ENCODE measurements around the gene SPRYD4. TPM values are rescaled to one million over a fixed set of nuclear protein-coding genes. Genes with fewer than 3 reads are reported as not detected.
"Not testable (repeated sequence)": the region's sequence is repeated elsewhere in the genome, so short reads cannot be mapped to it uniquely, and the experiment has no call there.

Gene SPRYD4
- total RNA-seq = 1 to 10 TPM; 2.9 to 3.1 TPM

DNA sequence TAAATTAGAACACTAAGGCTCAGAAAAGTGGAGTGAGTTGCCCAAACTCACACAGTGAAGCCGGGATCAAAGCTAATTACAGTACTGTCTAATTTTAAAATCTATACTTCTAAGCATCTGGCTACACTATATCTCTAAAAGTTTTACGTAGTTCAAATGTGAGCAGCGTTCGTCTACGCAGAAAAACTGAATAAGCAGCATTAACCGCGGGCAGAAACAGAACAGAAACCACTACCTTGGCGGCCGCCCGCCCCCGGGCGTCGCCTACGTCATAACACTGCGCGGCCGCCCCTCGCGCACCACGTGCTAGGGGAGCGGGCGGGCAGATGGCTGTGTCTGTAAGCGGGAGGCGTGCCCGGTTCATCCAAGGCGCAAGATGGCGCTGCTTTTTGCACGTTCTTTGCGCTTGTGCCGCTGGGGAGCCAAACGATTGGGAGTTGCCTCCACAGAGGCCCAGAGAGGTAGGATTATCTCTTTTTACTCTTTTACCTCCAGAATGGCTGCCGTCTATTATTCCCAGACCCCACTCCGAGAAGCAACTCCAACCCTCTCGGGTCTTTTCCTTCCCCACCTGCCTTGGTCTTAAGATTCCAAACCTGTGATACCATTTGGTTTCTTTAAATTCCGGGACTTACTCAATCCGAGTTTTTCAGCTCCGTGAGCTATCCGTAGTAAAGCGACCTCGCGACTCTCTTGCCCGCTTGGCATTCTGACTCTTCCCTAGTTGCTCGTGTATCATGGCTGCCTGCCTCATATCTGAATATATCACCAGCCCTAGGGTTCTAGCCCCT, at the start of gene SPRYD4:
SPRYD4 (plus strand) TSS at position 363 of the 791 bp plus-strand sequence; CDS start at position 377, 14 bp downstream.
- CTCF ChIA-PET = interaction anchor here (0.6 to 3.7 kb wide), 6 partner anchors 12 to 279 kb away, joined by 3 to 10 read pairs (median 3); partner anchors contain the start of genes SMARCC2 and STAT2
- no peaks in the 10 kb centered on the region for H3K27me3 Mint-ChIP-seq
- POLR2A ChIA-PET = interaction anchor here (0.8 to 3.0 kb wide), 15 partner anchors 9 to 351 kb away, joined by 3 to 27 read pairs (median 5); partner anchors contain the start of genes ANKRD52, CNPY2, ESYT1 and MIP
- DNase-seq = peak; percentile 96
- H3K36me3 Mint-ChIP-seq (ENCODE audit: low read depth) = peaks cover 20% of the 10 kb centered on the region
- H3K9me3 Mint-ChIP-seq = no peaks in the 10 kb centered on the region
- H3K4me1 Mint-ChIP-seq = peaks cover 29% of the 10 kb centered on the region
- peak within 1 kb of the TSS; percentile 94 for H3K4me3 Mint-ChIP-seq
- H3K27ac Mint-ChIP-seq = peak within 1 kb of the TSS; percentile 94

DNA sequence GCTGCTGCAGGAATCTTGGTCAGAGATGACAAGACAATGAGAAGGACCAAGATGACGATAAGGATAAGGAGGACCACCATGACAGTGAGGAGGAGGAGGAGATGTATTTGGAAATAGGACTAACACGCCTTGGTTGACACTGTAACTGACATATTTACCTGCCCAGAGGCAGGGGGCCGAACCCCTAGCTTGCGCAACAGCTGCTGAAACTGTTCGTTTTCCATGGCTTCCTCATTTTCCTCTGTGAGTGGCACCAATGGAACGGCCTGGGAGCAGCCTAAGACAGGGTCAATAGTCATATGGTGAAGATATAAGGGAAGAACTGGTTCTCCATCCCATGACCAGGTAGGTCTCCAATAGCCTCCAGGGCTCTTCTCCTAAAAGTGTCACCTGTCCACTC, 48.0 kb upstream of the SPRYD4 start:
- Mint-ChIP-seq H3K9me3 (no peaks in the 10 kb centered on the region), H3K4me3 (no peak overlapping the region), H3K4me1 (peaks cover 5% of the 10 kb centered on the region), H3K36me3 (ENCODE audit: low read depth) (peaks cover 67% of the 10 kb centered on the region), H3K27me3 (no peaks in the 10 kb centered on the region), H3K27ac (no peak overlapping the region)
- ChIA-PET CTCF (no interaction called here), POLR2A (interaction anchor here (1.3 kb wide), 1 partner anchor 29 kb away, joined by 5 read pairs; the partner anchor contains the start of gene TIMELESS)
- DNase-seq = no peak

DNA sequence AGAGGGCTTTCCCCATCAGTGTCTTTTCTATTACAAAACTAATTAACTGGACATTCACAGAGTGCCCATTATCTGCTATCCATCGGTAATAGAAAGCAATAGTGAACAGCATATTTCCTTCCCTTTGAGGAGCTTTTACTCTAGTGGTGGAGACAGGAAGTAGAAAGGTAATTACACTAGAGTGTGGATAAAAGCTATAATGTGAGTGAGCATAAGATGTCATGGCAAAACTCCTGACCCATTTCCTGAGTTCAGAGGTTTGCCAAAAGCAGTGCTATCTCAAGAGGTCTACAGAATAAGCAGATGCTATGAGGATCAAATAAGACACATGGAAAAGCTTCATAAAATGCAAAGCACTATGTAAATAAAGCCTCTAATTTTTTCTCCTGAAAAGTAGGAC, 43.2 kb upstream of the SPRYD4 start:
- ChIA-PET POLR2A (no interaction called here), CTCF (interaction anchor here (1.2 to 2.4 kb wide), 2 partner anchors 35 to 38 kb away, joined by 3 to 8 read pairs; no protein-coding TSS in a partner anchor)
- DNase-seq = no peak
- H3K4me3 Mint-ChIP-seq = no peak overlapping the region
- H3K27ac Mint-ChIP-seq = no peak overlapping the region
- no peaks in the 10 kb centered on the region for H3K27me3 Mint-ChIP-seq
- no peaks in the 10 kb centered on the region for H3K9me3 Mint-ChIP-seq
- H3K36me3 Mint-ChIP-seq (ENCODE audit: low read depth) = peaks cover 65% of the 10 kb centered on the region
- H3K4me1 Mint-ChIP-seq = peaks cover 5% of the 10 kb centered on the region

DNA sequence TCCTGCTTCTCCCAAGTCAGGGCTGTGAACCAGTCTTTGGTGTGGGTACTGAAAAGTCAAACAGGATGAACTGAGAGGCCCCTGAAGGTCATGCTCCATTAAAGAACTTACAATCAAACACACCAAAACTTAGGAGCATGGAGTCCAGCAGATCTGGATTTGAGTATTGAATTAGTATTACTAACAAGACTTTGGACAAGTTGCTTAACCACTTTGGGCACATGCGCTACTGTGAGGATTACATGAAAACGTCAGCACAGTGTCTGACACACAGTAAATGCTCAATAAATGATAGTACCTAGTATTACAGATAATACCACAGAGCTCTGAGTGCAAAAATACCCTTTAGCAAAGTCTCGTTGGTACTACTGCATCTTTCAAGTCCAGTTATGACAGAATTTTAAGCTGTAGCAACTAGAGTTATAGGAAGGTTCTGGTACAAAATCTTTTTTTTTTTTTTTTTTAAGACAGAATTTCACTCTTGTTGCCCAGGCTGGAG, 42.4 kb upstream of the SPRYD4 start:
- H3K4me1 Mint-ChIP-seq = peaks cover 5% of the 10 kb centered on the region
- no peak for DNase-seq
- CTCF ChIA-PET = interaction anchor here (0.6 to 2.4 kb wide), 3 partner anchors 36 to 110 kb away, joined by 3 to 8 read pairs (median 4); no protein-coding TSS in a partner anchor
- H3K9me3 Mint-ChIP-seq = no peaks in the 10 kb centered on the region
- H3K27ac Mint-ChIP-seq = no peak overlapping the region
- no peaks in the 10 kb centered on the region for H3K27me3 Mint-ChIP-seq
- H3K4me3 Mint-ChIP-seq = no peak overlapping the region
- POLR2A ChIA-PET = no interaction called here
- H3K36me3 Mint-ChIP-seq (ENCODE audit: low read depth) = peaks cover 62% of the 10 kb centered on the region

DNA sequence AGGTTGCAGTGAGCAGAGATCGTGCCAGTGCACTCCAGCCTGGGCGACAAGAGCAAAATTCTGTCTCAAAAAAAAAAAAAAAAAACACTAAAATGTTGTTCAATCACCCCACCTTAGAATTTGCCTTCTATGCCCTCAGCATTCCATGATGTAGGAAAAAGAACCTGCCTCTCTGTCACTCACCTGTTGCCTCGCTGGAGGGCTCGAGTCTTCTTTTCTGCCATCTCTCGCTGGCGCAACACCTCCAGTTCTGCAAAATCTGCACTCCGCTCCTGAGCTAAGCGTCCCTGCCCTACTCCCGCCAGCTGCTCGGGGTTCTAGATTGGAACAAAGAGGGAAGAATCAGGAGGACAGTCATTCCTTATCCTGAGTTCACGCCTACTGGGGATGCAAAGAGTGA, 37.1 kb upstream of the SPRYD4 start:
- no peak overlapping the region for H3K4me3 Mint-ChIP-seq
- no peaks in the 10 kb centered on the region for H3K27me3 Mint-ChIP-seq
- H3K9me3 Mint-ChIP-seq = no peaks in the 10 kb centered on the region
- no peaks in the 10 kb centered on the region for H3K4me1 Mint-ChIP-seq
- H3K36me3 Mint-ChIP-seq (ENCODE audit: low read depth) = peaks cover 40% of the 10 kb centered on the region
- no peak for DNase-seq
- ChIA-PET CTCF (interaction anchor here (0.7 kb wide), 1 partner anchor 41 kb away, joined by 4 read pairs; no protein-coding TSS in a partner anchor), POLR2A (no interaction called here)
- no peak overlapping the region for H3K27ac Mint-ChIP-seq

DNA sequence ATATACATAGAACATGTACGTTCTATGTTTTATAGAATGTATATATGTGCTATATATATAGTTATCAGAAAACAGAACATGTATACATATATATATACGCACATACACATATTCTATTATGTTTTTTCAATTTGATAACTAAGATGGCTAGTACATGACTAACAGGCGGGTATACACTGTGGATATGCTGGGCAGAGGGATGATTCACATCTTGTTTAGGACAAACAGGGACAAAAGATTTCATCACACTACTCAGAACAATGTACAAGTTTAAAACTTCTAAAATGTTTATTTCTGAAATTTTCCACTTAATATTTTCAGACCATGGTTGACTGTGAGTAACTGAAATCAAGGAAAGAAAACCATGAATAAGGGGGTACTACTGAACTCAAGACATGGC, 36.5 kb upstream of the SPRYD4 start:
- DNase-seq = no peak
- CTCF ChIA-PET = no interaction called here
- Mint-ChIP-seq H3K9me3 (no peaks in the 10 kb centered on the region), H3K4me1 (no peaks in the 10 kb centered on the region), H3K27me3 (no peaks in the 10 kb centered on the region), H3K27ac (no peak overlapping the region), H3K36me3 (ENCODE audit: low read depth) (peaks cover 42% of the 10 kb centered on the region), H3K4me3 (no peak overlapping the region)
- POLR2A ChIA-PET = no interaction called here

DNA sequence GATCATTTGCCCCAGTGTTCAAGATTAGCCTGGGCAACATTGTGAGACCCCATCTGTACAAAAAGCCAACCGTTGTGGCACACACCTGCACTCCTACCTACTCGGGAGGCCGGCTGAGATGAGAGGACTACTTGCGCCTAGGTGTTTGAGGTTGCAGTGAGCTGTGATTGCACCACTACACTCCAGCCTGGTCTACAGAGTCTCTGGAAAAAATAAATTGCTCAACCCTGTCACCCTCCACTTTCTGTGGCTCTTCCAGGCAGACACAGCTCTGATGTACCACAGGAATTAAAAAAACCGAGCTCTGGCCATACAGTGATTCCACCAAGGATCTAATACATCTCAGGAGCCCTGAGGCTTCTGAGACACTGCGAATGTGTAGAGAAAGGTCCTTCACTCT, 33.5 kb upstream of the SPRYD4 start:
- ChIA-PET POLR2A (no interaction called here), CTCF (interaction anchor here (0.5 to 1.6 kb wide), 2 partner anchors 19 to 29 kb away, joined by 3 to 6 read pairs; no protein-coding TSS in a partner anchor)
- DNase-seq = no peak
- Mint-ChIP-seq H3K4me1 (no peaks in the 10 kb centered on the region), H3K27me3 (no peaks in the 10 kb centered on the region), H3K4me3 (no peak overlapping the region), H3K9me3 (no peaks in the 10 kb centered on the region), H3K36me3 (ENCODE audit: low read depth) (peaks cover 20% of the 10 kb centered on the region), H3K27ac (no peak overlapping the region)

DNA sequence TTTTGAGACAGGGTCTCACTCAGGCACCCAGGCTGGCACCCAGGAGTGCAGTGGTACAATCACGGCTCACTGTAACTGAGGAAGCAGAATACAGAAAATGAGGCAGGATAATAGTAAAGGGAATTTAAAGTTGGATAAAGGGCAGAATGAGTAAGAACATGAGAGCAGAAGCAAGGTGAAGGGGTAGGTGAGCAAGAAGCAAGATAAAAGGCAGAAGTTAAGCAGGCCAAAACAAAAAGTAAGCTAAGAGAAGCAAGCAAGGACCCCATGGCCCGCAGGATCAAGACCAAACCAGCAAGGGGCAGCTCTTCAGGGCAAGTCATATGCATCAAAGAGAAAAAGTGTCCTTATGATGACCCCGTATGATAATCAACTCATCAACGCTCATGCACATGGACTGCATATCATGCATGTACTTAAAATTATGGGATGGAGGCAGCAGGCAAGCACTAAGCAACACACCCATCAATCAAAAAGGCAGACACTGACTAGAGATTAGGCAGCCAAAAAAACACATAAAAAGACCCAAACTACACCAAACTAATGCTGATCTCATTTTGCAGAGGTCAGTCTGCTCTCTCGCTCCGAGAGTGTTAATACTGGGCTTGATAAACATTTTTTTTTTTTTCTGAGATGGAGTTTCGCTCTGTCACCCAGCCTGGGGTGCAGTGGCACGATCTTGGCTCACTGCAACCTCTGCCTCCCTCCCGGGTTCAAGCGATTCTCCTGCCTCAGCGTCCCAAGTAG, 30.8 kb upstream of the SPRYD4 start:
- Mint-ChIP-seq H3K27me3 (no peaks in the 10 kb centered on the region), H3K9me3 (no peaks in the 10 kb centered on the region)
- CTCF ChIA-PET = interaction anchor here (0.8 to 1.2 kb wide), 2 partner anchors 26 to 121 kb away, joined by 3 to 4 read pairs; partner anchors contain the start of gene CNPY2

DNA sequence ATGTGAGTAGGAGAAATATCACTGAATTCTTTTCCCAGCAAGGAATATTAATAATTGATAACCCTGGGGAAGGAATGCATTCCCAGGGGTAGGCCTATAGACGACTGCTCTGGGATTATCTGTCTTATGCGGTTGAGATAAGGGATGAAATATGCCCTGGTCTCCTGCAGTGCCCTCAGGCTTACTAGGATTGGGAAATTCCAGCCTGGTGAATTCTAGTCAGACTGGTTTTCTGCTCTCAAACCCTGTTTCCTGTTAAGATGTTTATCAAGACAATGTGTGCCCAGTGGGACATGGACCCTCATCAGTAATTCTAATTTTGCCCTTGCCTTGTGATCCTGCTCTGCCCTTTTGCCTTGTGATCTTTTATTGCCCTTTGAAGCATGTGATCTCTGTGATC, 25.2 kb upstream of the SPRYD4 start:
- CTCF ChIA-PET = interaction anchor here (0.7 kb wide), 2 partner anchors 36 to 463 kb away, joined by 3 to 5 read pairs; no protein-coding TSS in a partner anchor
- H3K36me3 Mint-ChIP-seq (ENCODE audit: low read depth) = peaks cover 33% of the 10 kb centered on the region
- H3K4me3 Mint-ChIP-seq, POLR2A ChIA-PET, H3K9me3 Mint-ChIP-seq, DNase-seq, H3K27me3 Mint-ChIP-seq, H3K27ac Mint-ChIP-seq: not testable (repeated sequence)
- H3K4me1 Mint-ChIP-seq = peaks cover 31% of the 10 kb centered on the region

More for the DNA sequence above, 30.8 kb upstream of the SPRYD4 start:
- Mint-ChIP-seq H3K27ac (no peak overlapping the region), H3K36me3 (ENCODE audit: low read depth) (peaks cover 14% of the 10 kb centered on the region), H3K4me3 (no peak overlapping the region), H3K4me1 (peaks cover 4% of the 10 kb centered on the region)
- no peak for DNase-seq
- POLR2A ChIA-PET = no interaction called here

DNA sequence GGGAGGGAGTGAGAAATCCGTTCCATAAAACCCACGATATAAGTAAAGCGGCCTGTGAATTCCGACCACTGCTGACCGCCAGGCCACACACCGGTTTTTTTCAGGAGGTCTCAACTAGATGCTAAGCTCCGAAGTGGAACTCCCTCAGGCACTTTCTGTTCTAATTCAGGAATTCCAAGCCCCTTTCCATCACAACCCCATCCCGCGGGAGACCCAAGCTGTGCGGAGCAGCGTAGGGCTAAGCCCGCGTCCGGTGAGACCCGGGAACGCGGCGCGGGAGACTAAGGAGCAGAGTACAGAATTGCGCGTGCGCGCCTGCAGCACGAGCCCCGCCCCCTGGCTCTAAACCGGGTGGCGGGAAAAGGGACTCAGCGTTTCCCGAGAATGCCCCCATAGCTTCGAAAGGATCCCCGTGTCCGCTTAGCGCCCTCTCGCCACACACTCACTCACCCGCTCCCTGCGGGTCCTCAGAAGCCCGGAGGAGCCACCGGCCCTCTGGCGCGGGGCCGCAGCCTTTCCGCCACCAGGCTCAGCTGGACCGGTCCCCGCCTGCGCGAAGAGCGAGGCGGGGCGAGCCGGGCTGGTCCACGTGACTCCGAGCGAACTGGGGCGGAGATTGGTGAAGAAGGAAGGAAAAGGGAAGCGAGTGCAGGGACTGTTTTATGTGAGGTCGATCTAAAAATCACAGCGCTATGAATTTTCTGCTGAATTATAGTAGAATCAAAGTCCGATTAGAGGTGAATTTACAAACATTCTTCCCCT, 19.3 kb upstream of the SPRYD4 start, which contains the start of gene TIMELESS:
TIMELESS (minus strand) TSS at position 567 of the 762 bp plus-strand sequence. CDS start 15,256 bp downstream, outside the sequence.
- Mint-ChIP-seq H3K27me3 (peaks cover 4% of the 10 kb centered on the region), H3K4me3 (peak within 1 kb of the TSS; percentile 89), H3K4me1 (peaks cover 36% of the 10 kb centered on the region), H3K36me3 (ENCODE audit: low read depth) (peaks cover 21% of the 10 kb centered on the region), H3K27ac (peak within 1 kb of the TSS; percentile 81), H3K9me3 (no peaks in the 10 kb centered on the region)
- POLR2A ChIA-PET = interaction anchor here (0.8 to 4.5 kb wide), 27 partner anchors 12 to 442 kb away, joined by 3 to 66 read pairs (median 5); partner anchors contain the start of genes ANKRD52, CNPY2, GLS2 and IL23A
- CTCF ChIA-PET = interaction anchor here (0.6 to 5.7 kb wide), 10 partner anchors 9 to 260 kb away, joined by 3 to 50 read pairs (median 5); partner anchors contain the start of genes SMARCC2 and STAT2
- DNase-seq = peak; percentile 87

DNA sequence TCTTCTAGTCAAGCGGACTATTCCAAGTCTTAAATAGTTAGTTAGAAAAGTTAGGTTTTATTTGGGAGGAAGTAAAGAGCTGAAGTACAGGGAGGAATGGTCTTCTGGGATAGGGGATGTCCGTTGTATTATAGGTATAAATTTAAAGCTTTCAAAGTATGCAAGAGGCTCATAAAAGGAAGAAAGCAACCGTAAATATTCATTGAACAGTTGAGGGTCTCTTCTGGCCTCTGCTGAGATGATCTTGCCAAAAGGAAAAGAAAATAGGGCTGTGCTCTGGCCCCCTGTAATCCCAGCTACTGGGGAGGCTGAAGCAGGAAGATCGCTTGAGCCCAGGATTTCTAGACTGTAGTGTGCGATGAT, 18.8 kb upstream of the SPRYD4 start:
- Mint-ChIP-seq H3K4me3 (peak overlapping the region; percentile 89), H3K36me3 (ENCODE audit: low read depth) (peaks cover 16% of the 10 kb centered on the region), H3K9me3 (no peaks in the 10 kb centered on the region), H3K27ac (peak overlapping the region; percentile 81), H3K4me1 (peaks cover 32% of the 10 kb centered on the region), H3K27me3 (peaks cover 4% of the 10 kb centered on the region)
- ChIA-PET CTCF (interaction anchor here (0.6 to 5.7 kb wide), 9 partner anchors 9 to 260 kb away, joined by 3 to 50 read pairs (median 5); partner anchors contain the start of genes CS and SMARCC2), POLR2A (interaction anchor here (1.0 to 4.5 kb wide), 24 partner anchors 12 to 442 kb away, joined by 3 to 66 read pairs (median 6); partner anchors contain the start of genes ANKRD52, CNPY2, GLS2 and IL23A)
- no peak for DNase-seq

DNA sequence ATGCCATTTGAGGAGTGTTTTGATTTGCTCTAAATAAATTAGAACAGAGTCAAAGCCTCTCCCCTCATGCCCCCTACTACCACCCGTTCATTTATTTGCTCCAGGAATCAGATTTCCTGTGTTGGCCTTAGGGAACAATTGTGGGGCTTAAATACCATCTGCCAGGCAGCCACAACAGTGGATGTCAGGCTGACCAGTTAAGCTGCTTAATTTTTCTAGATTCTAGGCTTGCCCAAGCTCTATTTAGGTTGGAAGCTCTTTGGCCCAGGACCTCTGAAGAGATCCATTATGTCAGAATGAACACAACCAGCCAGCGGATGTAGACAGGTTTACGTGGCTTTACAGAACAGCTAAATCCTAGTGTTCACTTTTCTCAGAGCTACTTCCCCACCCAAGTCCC, 18.1 kb upstream of the SPRYD4 start:
- CTCF ChIA-PET = interaction anchor here (0.6 to 5.7 kb wide), 5 partner anchors 9 to 242 kb away, joined by 3 to 50 read pairs (median 5); partner anchors contain the start of gene CS
- no peak for DNase-seq
- Mint-ChIP-seq H3K9me3 (no peaks in the 10 kb centered on the region), H3K4me1 (peaks cover 29% of the 10 kb centered on the region), H3K4me3 (peak overlapping the region; percentile 89), H3K27me3 (peaks cover 4% of the 10 kb centered on the region), H3K36me3 (ENCODE audit: low read depth) (peaks cover 11% of the 10 kb centered on the region), H3K27ac (no peak overlapping the region)
- POLR2A ChIA-PET = interaction anchor here (1.1 to 4.5 kb wide), 7 partner anchors 11 to 237 kb away, joined by 3 to 66 read pairs (median 22); partner anchors contain the start of genes CNPY2, PAN2, SPRYD4 and STAT2

Data from activated CD4-positive, alpha-beta memory T cell treated with anti-CD3 and anti-CD28 coated beads, Interleukin-2, amount 10 ng/mL, durations not matched to agents 7 days and 5 days (primary cell).